CD14-positive monocyte (primary cell): ENCODE results near the gene BPI. TPM values are rescaled to one million over a fixed set of nuclear protein-coding genes. Genes with fewer than 3 reads are reported as not detected.
A peak's percentile ranks its signal among the peaks of the same experiment; 100 is the strongest.
"Not testable (repeated sequence)": the region's sequence is repeated elsewhere in the genome, so short reads cannot be mapped to it uniquely, and the experiment has no call there.

Experiments used
- DNase-seq, 3 donors: peaks; one replicate each; pipeline ENCODE4 v3.0.0-alpha.2; 2011 to 2022
- H2AFZ ChIP-seq: 2 replicates; pipeline ENCODE4 v1.6.0; 2012; ENCODE audit warnings: mild to moderate bottlenecking, low read depth, low read length, inconsistent platforms; ENCODE audit not compliant: insufficient read depth, poor library complexity, severe bottlenecking
- H3K27ac ChIP-seq, 2 donors: 1 replicate in 1 of 2; 2 replicates in 1 of 2; pipeline ENCODE4 v1.5.1; 2012 to 2013; ENCODE audit warnings: low read length in 2 of 2, control low read depth in 1 of 2, inconsistent platforms in 1 of 2, low read depth in 1 of 2, mild to moderate bottlenecking in 1 of 2
- H3K27me3 ChIP-seq, 2 donors: one replicate each; pipeline versions ENCODE4 v1.6.0 to v1.6.1; 2011 to 2013; ENCODE audit warnings: low read length in 2 of 2; ENCODE audit not compliant: control insufficient read depth in 2 of 2, insufficient read depth in 2 of 2
- H3K36me3 ChIP-seq, 2 donors: replicated peaks in 1 of 2; 1 replicate in 1 of 2; 2 replicates in 1 of 2; pipeline versions ENCODE4 v1.5.1 to v1.6.1; 2012 to 2013; ENCODE audit warnings: low read length in 2 of 2, control low read depth in 1 of 2, inconsistent platforms in 1 of 2, mild to moderate bottlenecking in 1 of 2; ENCODE audit not compliant: insufficient read depth in 2 of 2, control insufficient read depth in 1 of 2
- H3K4me1 ChIP-seq, 2 donors: 1 replicate in 1 of 2; 2 replicates in 1 of 2; pipeline versions ENCODE4 v1.5.1 to v1.6.1; 2012 to 2013; ENCODE audit warnings: low read length in 2 of 2, control low read depth in 1 of 2, inconsistent platforms in 1 of 2, mild to moderate bottlenecking in 1 of 2, moderate library complexity in 1 of 2; ENCODE audit not compliant: insufficient read depth in 2 of 2, control insufficient read depth in 1 of 2
- H3K4me2 ChIP-seq: replicated peaks from 2 replicates; pipeline ENCODE3; 2012; ENCODE audit warnings: low read length, moderate library complexity, mild to moderate bottlenecking; ENCODE audit not compliant: poor library complexity, severe bottlenecking; ENCODE audit errors: extremely low read depth
- H3K4me3 ChIP-seq, 3 experiments: fragments of 200-600 bp in 1 of 3; sonication (generic) in 1 of 3; replicated peaks in 1 of 3; 1 replicate in 2 of 3; 2 replicates in 1 of 3; pipeline ENCODE4 v1.5.1; 2011 to 2013; ENCODE audit warnings: low read length in 3 of 3, mild to moderate bottlenecking in 3 of 3, control low read depth in 2 of 3, low read depth in 2 of 3, inconsistent platforms in 1 of 3, moderate library complexity in 1 of 3
- H3K79me2 ChIP-seq: 2 replicates; pipeline ENCODE4 v1.6.0; 2012; ENCODE audit warnings: mild to moderate bottlenecking, control low read depth, inconsistent platforms, low read length, moderate library complexity; ENCODE audit not compliant: insufficient read depth
- H3K9ac ChIP-seq: 2 replicates; pipeline ENCODE4 v1.6.0; 2017; ENCODE audit warnings: low read length, mild to moderate bottlenecking; ENCODE audit not compliant: insufficient read depth, poor library complexity, severe bottlenecking
- H3K9me3 ChIP-seq, 2 donors: replicated peaks in 1 of 2; 1 replicate in 1 of 2; 2 replicates in 1 of 2; pipeline versions ENCODE4 v1.5.1 to v1.6.1; 2012 to 2013; ENCODE audit warnings: low read length in 2 of 2, control low read depth in 1 of 2; ENCODE audit not compliant: control insufficient read depth in 1 of 2, insufficient read depth in 1 of 2
- H4K20me1 ChIP-seq: 2 replicates; pipeline ENCODE4 v1.6.0; 2012; ENCODE audit warnings: mild to moderate bottlenecking, low read length, control low read depth, moderate library complexity; ENCODE audit not compliant: insufficient read depth
- H3K27ac Mint-ChIP-seq, 7 donors: one replicate each; pipeline ENCODE4 v1.8.0; 2020; ENCODE audit warnings: mild to moderate bottlenecking in 7 of 7, mixed read lengths in 7 of 7, moderate library complexity in 6 of 7, inconsistent platforms in 2 of 7
- H3K27me3 Mint-ChIP-seq, 3 donors: one replicate each; pipeline ENCODE4 v1.8.0; 2021 to 2022; ENCODE audit warnings: low read depth in 3 of 3, mild to moderate bottlenecking in 3 of 3, mixed read lengths in 3 of 3, moderate library complexity in 3 of 3, inconsistent platforms in 1 of 3
- H3K36me3 Mint-ChIP-seq, 2 donors: one replicate each; pipeline ENCODE4 v1.8.0; 2020; ENCODE audit warnings: mixed read lengths in 2 of 2, inconsistent platforms in 1 of 2, mild to moderate bottlenecking in 1 of 2
- H3K4me1 Mint-ChIP-seq: one replicate; pipeline ENCODE4 v1.8.0; 2020; ENCODE audit warnings: mild to moderate bottlenecking, mixed read lengths
- H3K4me3 Mint-ChIP-seq, 2 donors: one replicate each; pipeline ENCODE4 v1.8.0; 2020; ENCODE audit warnings: mild to moderate bottlenecking in 2 of 2, mixed read lengths in 2 of 2, moderate library complexity in 1 of 2
- H3K9me3 Mint-ChIP-seq, 7 donors: one replicate each; pipeline ENCODE4 v1.8.0; 2020 to 2022; ENCODE audit warnings: mixed read lengths in 7 of 7, mild to moderate bottlenecking in 6 of 7, moderate library complexity in 6 of 7, inconsistent platforms in 2 of 7
- CTCF ChIP-seq: fragments of 200-600 bp; IDR thresholded peaks from one replicate; pipeline ENCODE4 v1.8.0; 2022; ENCODE audit warnings: antibody characterized with exemption, mild to moderate bottlenecking
- WGBS: methylation state at CpG from one replicate; pipeline ENCODE4 v1.1.5; 2013; ENCODE audit warnings: missing lambda C conversion rate; ENCODE audit not compliant: insufficient coverage; 5-methylcytosine and 5-hydroxymethylcytosine counted together
- intact Hi-C, 2 donors: fragments of 100-400 bp; cut with micrococcal nuclease; formaldehyde crosslinking; loops; one replicate each; pipeline versions ENCODE4 v1.15.0 to v1.15.1; 2023
- polyA plus RNA-seq, 3 donors: library from polyadenylated mRNA; depleted of rRNA in 1 of 3; unstranded in 2 of 3; stranded (reverse) in 1 of 3; fragments of 300-500 nt in 2 of 3; fragments of >200 nt in 1 of 3; fragmentation: Illumina TruSeq in 2 of 3; gene quantifications; 1 replicate in 2 of 3; 2 replicates in 1 of 3; pipeline ENCODE4 v1.2.3, GENCODE V29; 2012 to 2021

The BPI gene
- polyA plus RNA-seq, 3 donors = 8.2 to 9.0 (median 8.7) TPM

DNA sequence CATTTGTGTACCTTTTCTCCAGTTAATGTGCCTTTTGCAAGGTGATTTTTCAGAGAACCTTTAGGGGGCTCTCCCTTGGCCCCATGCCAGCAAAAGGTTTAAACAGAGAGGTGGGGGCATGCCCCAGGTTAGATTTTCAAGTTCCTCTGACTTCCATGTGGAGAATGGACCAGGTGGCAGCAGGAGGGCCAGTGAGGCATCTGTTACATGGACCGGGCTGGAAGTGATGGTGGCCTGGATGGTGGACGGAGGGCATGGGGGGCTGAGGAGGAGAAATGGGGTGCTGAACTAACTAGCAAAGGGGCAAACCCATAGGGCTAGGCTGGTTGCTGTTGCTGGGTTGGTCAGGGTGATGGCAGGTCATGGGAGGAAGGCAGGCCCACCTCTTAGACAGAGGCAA lies 20.7 kb upstream of the BPI start:
- H2AFZ ChIP-seq = no peak overlapping the region
- H3K36me3 Mint-ChIP-seq = peaks cover 10% of the 10 kb centered on the region in 2 donors
- H3K4me3 Mint-ChIP-seq = no peak overlapping the region
- no peak for DNase-seq
- H3K9ac ChIP-seq = no peak overlapping the region
- no peak for TF ChIP-seq CTCF
- peaks cover 0 to 15% of the 10 kb centered on the region in 2 donors for H3K9me3 ChIP-seq
- no peaks in the 10 kb centered on the region for H4K20me1 ChIP-seq
- peaks cover 38% of the 10 kb centered on the region for H3K4me1 Mint-ChIP-seq
- no peak overlapping the region for H3K27ac ChIP-seq
- intact Hi-C loops = no loop called here
- H3K4me2 ChIP-seq = no peak overlapping the region
- H3K27me3 Mint-ChIP-seq = peaks cover 3 to 6% (median 6%) of the 10 kb centered on the region in 3 donors
- peaks cover 10 to 19% (median 12%) of the 10 kb centered on the region in 7 donors for H3K9me3 Mint-ChIP-seq
- no peak overlapping the region for H3K27ac Mint-ChIP-seq
- peaks cover 19 to 20% of the 10 kb centered on the region in 2 donors for H3K4me1 ChIP-seq
- H3K27me3 ChIP-seq = no peaks in the 10 kb centered on the region
- WGBS = 96% methylated on average over 2 of the region's 2 CpGs
- no peaks in the 10 kb centered on the region for H3K36me3 ChIP-seq
- H3K79me2 ChIP-seq = no peaks in the 10 kb centered on the region
- no peak overlapping the region for H3K4me3 ChIP-seq

DNA sequence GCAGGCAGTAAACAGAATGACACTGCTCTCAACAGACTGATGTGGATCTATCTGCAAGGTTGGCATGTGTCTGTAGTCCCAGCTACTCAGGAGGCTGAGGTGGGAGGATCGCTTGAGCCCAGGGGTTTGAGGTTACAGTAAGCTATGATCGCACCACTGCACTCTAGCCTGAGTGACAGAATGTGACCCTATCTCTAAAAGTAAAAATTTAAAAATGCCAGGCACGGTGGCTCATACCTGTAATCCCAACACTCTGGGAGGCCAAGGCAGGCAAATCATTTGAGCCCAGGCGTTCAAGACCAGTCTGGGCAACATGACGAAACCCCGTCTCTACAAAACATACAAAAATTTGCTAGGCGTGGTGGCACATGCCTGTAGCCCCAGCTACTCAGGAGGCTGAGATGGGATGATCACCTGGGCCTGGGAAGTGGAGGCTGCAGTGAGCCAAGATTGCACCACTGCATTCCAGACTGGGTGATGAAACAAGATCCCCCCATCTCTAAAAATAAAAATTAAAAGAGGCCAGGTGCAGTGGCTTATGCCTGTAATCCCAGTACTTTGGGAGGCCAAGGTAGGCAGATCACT lies 19.8 kb upstream of the BPI start:
- peaks cover 8 to 10% of the 10 kb centered on the region in 2 donors for H3K36me3 Mint-ChIP-seq
- H3K79me2 ChIP-seq, H3K27me3 ChIP-seq, H3K9ac ChIP-seq, H2AFZ ChIP-seq, H4K20me1 ChIP-seq, DNase-seq, H3K27me3 Mint-ChIP-seq, H3K4me3 Mint-ChIP-seq, H3K27ac ChIP-seq, H3K4me3 ChIP-seq, H3K36me3 ChIP-seq, H3K4me2 ChIP-seq, intact Hi-C loops: not testable (repeated sequence)
- H3K9me3 Mint-ChIP-seq = peaks cover 10 to 19% (median 12%) of the 10 kb centered on the region in 7 donors
- peak overlapping the region in 1 of 7 donors; percentile 62 for H3K27ac Mint-ChIP-seq
- 100% methylated on average over 2 of the region's 7 CpGs for WGBS
- Histone ChIP-seq H3K4me1 (peaks cover 27 to 29% of the 10 kb centered on the region in 2 donors), H3K9me3 (peaks cover 0 to 15% of the 10 kb centered on the region in 2 donors)
- H3K4me1 Mint-ChIP-seq = peaks cover 40% of the 10 kb centered on the region
